Spleen (tissue), 7 donors: ENCODE measurements around the gene TNFRSF25.

Source experiments
- POLR2AphosphoS5 ChIP-seq, 3 donors: sonication (generic); formaldehyde crosslinking; IDR thresholded peaks; one replicate each; pipeline ENCODE4 v1.5.1; 2017; ENCODE audit warnings: antibody characterized with exemption in 3 of 3
- TF ChIP-seq, protein P1 (sequence below), 11 experiments: fragments of 200-600 bp in 7 of 11; fragments of 450-650 bp in 4 of 11; sonication (generic) in 4 of 11; IDR thresholded peaks in 8 of 11; conservative IDR thresholded peaks in 3 of 11; 1 replicate in 7 of 11; 2 replicates in 4 of 11; pipeline versions ENCODE4 v1.4.0 to v1.8.0; 2016 to 2021; ENCODE audit warnings: antibody characterized with exemption in 11 of 11, inconsistent platforms in 4 of 11, mild to moderate bottlenecking in 1 of 11
- donor health status: DM: no; HTN: no; CAD: no; lungs with moderate emphysema.
- donor health status: DM: no; HTN: no; CAD: no.
- donor health status: DM: no; HTN: no; CAD: no.

DNA sequence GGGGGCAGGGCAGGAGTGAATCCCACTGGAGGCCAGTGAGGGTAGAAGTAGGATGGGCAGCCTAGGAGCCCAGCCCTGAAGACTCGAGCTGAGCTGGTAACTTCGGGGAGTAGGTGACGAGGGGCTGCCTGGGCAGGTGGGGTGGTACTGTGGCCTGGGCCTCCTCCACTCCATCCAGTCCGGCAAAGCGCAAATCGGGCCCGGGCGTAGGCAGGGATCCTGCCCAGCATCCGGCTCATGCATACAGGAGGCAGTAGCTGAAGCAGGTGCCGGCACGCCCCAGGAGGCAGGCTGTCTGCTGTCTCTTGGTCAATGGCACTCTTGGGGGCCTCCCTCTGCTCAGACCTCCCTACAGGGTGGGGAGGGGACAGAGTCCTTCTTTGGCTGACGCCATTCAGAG is 1.3 kb upstream of the TNFRSF25 start:
- TF ChIP-seq, protein P1, sequence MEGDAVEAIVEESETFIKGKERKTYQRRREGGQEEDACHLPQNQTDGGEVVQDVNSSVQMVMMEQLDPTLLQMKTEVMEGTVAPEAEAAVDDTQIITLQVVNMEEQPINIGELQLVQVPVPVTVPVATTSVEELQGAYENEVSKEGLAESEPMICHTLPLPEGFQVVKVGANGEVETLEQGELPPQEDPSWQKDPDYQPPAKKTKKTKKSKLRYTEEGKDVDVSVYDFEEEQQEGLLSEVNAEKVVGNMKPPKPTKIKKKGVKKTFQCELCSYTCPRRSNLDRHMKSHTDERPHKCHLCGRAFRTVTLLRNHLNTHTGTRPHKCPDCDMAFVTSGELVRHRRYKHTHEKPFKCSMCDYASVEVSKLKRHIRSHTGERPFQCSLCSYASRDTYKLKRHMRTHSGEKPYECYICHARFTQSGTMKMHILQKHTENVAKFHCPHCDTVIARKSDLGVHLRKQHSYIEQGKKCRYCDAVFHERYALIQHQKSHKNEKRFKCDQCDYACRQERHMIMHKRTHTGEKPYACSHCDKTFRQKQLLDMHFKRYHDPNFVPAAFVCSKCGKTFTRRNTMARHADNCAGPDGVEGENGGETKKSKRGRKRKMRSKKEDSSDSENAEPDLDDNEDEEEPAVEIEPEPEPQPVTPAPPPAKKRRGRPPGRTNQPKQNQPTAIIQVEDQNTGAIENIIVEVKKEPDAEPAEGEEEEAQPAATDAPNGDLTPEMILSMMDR (IDR thresholded peaks at IDR 0.05 in 8 of 11, conservative IDR thresholded peaks at IDR 0.05 in 3 of 11): no peak
- TF ChIP-seq POLR2AphosphoS5 (IDR thresholded peaks at IDR 0.05): no peak
